Fibroblast of mammary gland (primary cell): ENCODE measurements around the gene OR51M1.
A peak's percentile ranks its signal among the peaks of the same experiment; 100 is the strongest.

Source experiments
- DNase-seq: peaks from one replicate; pipeline ENCODE4 v3.0.0-alpha.2; 2010; ENCODE audit warnings: low read depth
- H3K4me3 ChIP-seq: 2 replicates; pipeline ENCODE4 v1.5.1; 2011; ENCODE audit warnings: low read depth, mild to moderate bottlenecking, low read length, moderate library complexity; ENCODE audit not compliant: control insufficient read depth
- TF ChIP-seq, protein P1 (sequence below): conservative IDR thresholded peaks from 2 replicates; pipeline ENCODE4 v1.5.1; 2011; ENCODE audit warnings: low read depth, low read length, inconsistent platforms; ENCODE audit not compliant: control insufficient read depth, insufficient read depth

Gene OR51M1

DNA sequence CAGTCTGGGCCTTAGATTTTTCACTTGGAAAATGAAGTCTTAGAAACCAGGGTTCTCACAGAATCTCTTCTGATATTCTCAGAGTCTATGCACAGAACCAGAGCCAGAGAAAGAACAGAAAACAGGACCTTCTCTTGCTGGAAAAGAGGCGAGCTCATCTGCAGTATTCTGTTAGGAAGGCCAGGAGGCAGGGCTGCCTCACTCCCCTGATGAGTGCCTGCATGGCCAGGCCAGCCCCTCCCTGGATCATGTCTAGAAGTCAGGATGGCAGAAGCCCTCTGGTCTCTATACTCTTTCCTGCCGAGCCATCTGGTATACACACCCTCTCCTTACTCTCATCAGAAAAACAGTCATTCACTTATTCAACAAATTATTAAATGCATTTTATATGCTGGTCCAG, 723 bp downstream of the OR51M1 start:
- TF ChIP-seq, protein P1, sequence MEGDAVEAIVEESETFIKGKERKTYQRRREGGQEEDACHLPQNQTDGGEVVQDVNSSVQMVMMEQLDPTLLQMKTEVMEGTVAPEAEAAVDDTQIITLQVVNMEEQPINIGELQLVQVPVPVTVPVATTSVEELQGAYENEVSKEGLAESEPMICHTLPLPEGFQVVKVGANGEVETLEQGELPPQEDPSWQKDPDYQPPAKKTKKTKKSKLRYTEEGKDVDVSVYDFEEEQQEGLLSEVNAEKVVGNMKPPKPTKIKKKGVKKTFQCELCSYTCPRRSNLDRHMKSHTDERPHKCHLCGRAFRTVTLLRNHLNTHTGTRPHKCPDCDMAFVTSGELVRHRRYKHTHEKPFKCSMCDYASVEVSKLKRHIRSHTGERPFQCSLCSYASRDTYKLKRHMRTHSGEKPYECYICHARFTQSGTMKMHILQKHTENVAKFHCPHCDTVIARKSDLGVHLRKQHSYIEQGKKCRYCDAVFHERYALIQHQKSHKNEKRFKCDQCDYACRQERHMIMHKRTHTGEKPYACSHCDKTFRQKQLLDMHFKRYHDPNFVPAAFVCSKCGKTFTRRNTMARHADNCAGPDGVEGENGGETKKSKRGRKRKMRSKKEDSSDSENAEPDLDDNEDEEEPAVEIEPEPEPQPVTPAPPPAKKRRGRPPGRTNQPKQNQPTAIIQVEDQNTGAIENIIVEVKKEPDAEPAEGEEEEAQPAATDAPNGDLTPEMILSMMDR = no peak
- no peak for DNase-seq
- no peak overlapping the region for H3K4me3 ChIP-seq

DNA sequence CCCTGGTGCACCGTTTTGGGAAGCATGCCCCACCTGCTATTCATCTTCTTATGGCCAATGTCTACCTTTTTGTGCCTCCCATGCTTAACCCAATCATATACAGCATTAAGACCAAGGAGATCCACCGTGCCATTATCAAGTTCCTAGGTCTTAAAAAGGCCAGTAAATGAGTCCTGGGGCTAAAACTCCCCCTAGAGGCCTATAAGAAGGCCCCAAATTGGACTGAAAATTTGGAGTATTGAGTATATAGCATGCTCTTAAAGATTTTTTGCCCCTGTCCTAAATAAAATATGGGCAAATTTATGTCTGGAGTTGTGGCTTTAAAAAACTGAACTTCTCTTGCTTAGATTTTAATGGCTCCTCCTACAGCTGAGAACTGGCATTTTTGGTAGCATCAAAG, 6.6 kb downstream of the OR51M1 start:
- no peak for DNase-seq
- no peak overlapping the region for H3K4me3 ChIP-seq
- TF ChIP-seq, protein P1 = peak; percentile 2

DNA sequence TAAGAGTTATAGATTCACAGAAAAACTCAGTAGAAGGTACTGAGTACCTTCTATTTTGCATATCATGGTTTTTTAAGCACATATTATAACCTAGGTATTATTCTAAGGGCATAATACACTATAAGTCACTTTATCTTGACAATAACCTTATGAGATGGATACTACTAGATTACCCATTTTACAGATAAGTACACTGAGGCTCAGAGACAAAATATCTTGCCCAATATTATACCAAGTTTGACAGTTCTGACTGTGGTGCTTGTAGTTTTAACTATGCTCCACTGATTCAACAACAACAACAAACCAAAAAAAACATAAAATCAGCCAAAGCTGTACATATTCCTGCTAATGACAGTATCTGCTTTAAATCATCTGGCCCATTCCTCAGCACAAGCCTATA, 10.5 kb downstream of the OR51M1 start:
- no peak overlapping the region for H3K4me3 ChIP-seq
- DNase-seq = no peak
- TF ChIP-seq, protein P1 = no peak

DNA sequence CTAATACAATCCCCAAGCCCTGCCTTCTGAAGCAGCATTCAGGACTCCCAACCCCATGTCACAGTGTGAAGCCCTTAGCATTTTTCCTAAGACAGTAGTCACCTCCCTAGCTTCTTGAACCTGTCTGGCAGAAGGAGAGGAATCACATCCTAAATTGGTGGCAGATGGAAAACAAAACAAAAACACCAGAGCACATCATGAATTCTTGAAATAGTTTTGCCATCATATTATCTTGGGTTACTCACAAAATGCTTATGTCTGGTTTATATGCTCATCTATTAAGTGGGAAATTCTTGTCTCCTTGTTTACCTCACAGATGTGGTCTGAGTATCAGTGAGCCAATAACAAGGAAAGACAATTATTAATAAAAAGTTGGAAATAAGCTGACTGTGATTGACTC, 15.3 kb downstream of the OR51M1 start:
- TF ChIP-seq, protein P1 = no peak
- H3K4me3 ChIP-seq = no peak overlapping the region
- DNase-seq = no peak

DNA sequence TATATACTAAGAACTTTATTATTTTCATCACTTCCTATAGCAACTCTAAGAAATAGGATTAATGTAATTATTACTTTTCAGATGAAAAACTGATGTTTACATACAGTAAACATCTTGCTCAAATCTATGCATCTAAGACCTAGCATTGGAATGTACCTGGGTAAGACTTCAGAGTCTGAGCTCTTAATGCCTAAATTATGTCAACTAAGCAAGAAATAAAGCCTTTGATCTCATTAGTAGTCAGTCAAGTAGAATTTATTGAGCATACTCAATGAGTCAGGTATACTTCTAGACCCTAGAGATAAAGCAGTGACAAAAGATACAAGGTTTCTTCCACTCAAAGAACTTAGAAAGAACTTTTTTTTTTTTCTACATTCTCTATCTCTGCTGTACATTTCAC, 21.6 kb downstream of the OR51M1 start:
- DNase-seq = no peak
- H3K4me3 ChIP-seq = no peak overlapping the region
- TF ChIP-seq, protein P1 = no peak

DNA sequence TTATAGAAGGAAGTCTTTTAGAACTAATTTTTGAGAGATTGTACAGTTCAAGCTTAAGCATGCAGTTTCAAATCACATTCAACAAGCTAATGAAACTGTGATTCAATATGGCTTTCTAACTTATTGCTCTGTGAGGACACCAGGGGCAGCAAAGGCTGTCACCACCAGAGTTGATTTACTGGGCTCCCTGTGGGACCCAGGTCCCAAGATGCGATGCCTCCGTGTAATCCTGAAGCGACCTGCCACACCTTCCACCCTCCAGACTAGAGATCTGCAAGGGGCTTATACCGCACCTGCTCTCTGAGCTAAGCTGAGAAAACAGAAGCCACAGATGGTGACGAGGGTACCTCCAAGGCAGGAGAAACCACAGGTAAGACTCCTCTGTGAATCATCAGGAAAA, 37.4 kb downstream of the OR51M1 start:
- DNase-seq = no peak
- TF ChIP-seq, protein P1 = no peak
- H3K4me3 ChIP-seq = no peak overlapping the region

DNA sequence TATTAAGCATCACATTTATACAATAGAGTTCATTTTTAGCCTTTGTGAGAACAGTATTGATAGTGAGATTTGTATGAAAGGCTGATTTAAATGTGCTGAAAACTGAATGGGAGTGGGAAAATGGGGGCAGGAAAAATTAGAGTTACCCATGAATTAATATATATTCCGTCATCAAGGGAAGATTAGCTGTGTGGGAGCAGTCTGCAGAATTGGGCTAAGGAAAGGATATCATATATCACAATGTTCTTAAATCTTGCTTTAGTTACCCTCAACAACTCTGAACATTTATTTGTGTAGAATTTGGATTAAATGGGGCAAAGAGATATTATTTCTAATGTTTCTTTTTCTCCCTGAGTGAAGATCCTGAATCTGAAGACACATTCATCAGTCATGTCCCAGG, 38.2 kb downstream of the OR51M1 start, which contains the start of gene OR51Q1:
Gene OR51Q1 (plus strand): TSS at position 301 of the 400 bp plus-strand sequence. CDS start 90 bp downstream, at position 391.
- no peak for DNase-seq
- no peak within 1 kb of the TSS for H3K4me3 ChIP-seq
- TF ChIP-seq, protein P1 = no peak
